Suprapubic skin (tissue), 4 donors: ENCODE data around the gene SLC6A18. TPM values are rescaled to one million over a fixed set of nuclear protein-coding genes. Genes with fewer than 3 reads are reported as not detected.

Source experiments
- DNase-seq, 2 donors: peaks; one replicate each; pipeline ENCODE4 v3.0.0-alpha.2; 2019; ENCODE audit warnings: low spot score in 2 of 2
- H3K27ac ChIP-seq: fragments of 200-600 bp; sonication (generic); one replicate; pipeline ENCODE4 v1.5.1; 2019
- H3K27me3 ChIP-seq: fragments of 200-600 bp; sonication (generic); one replicate; pipeline ENCODE4 v1.5.1; 2019
- H3K36me3 ChIP-seq: fragments of 200-600 bp; sonication (generic); one replicate; pipeline ENCODE4 v1.5.1; 2019
- H3K4me1 ChIP-seq: fragments of 200-600 bp; sonication (generic); one replicate; pipeline ENCODE4 v1.5.1; 2019
- H3K4me3 ChIP-seq: fragments of 200-600 bp; sonication (generic); one replicate; pipeline ENCODE4 v1.5.1; 2019; ENCODE audit warnings: mild to moderate bottlenecking
- H3K9me3 ChIP-seq: fragments of 200-600 bp; sonication (generic); one replicate; pipeline ENCODE4 v1.5.1; 2019
- CTCF ChIP-seq, 2 donors: fragments of 200-600 bp in 1 of 2; fragments of 450-650 bp in 1 of 2; sonication (generic) in 1 of 2; IDR thresholded peaks; one replicate each; pipeline ENCODE4 v1.5.1; 2016 to 2019; ENCODE audit warnings: antibody characterized with exemption in 2 of 2, mild to moderate bottlenecking in 1 of 2, moderate library complexity in 1 of 2
- EP300 ChIP-seq: sonication (generic); formaldehyde crosslinking; IDR thresholded peaks from one replicate; pipeline ENCODE4 v1.6.1; 2017; ENCODE audit warnings: antibody characterized with exemption
- POLR2A ChIP-seq, 2 donors: fragments of 450-650 bp; IDR thresholded peaks; one replicate each; pipeline ENCODE4 v1.6.1; 2017; ENCODE audit warnings: antibody characterized with exemption in 2 of 2, mild to moderate bottlenecking in 2 of 2, moderate library complexity in 2 of 2
- POLR2AphosphoS5 ChIP-seq, 3 donors: sonication (generic); formaldehyde crosslinking; IDR thresholded peaks; one replicate each; pipeline ENCODE4 v1.6.1; 2017; ENCODE audit warnings: antibody characterized with exemption in 3 of 3
- WGBS: methylation state at CpG from one replicate; pipeline ENCODE4 v1.1.5; 2018; 5-methylcytosine and 5-hydroxymethylcytosine counted together
- total RNA-seq, 4 donors: library from RNA; depleted of rRNA; stranded (reverse); fragments of >200 nt; gene quantifications; one replicate each; pipeline ENCODE4 v1.1.0, GENCODE V29; 2016

Gene SLC6A18
- total RNA-seq, 4 donors from 2014 or later: not detected

- H3K27me3 ChIP-seq: peaks cover 47% of the 10 kb centered on the region
- no peaks in the 10 kb centered on the region for H3K9me3 ChIP-seq
- no peak overlapping the region for H3K4me3 ChIP-seq
- H3K27ac ChIP-seq: no peak overlapping the region
- H3K4me1 ChIP-seq: no peaks in the 10 kb centered on the region
- no peak for TF ChIP-seq POLR2AphosphoS5 (IDR thresholded peaks at IDR 0.05)
- no peak for TF ChIP-seq EP300
- no peak for TF ChIP-seq CTCF (IDR thresholded peaks at IDR 0.05)
- TF ChIP-seq POLR2A (IDR thresholded peaks at IDR 0.05): no peak
- no peaks in the 10 kb centered on the region for H3K36me3 ChIP-seq
- no peak for DNase-seq
- 85% methylated on average over 7 of the region's 8 CpGs for WGBS
These were observed 37.2 kb upstream of the SLC6A18 start for GRCh38 chr5:1187950-1188334.

DNA sequence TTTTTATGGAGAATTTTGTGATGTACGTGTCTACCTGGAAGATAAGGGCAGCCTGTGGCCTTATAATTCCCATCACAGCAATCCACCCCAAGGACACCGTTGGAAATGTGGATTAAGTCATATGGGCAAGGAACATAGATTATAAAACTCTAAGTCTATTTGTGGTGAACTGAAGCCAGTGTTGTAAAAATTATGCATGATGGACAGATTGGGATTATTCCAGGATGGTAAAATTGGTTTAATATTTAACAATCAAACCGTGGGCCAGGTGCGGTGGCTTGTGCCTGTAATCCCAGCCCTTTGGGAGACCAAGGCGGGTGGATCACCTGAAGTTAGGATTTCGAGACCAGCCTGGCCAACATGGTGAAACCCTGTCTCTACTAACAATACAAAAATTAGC is 36.7 kb upstream of the SLC6A18 start:
- DNase-seq: no peak
- 52% methylated on average over 6 of the region's 6 CpGs for WGBS
- TF ChIP-seq EP300 (no peak), POLR2AphosphoS5 (IDR thresholded peaks at IDR 0.05) (no peak), CTCF (IDR thresholded peaks at IDR 0.05) (no peak), POLR2A (IDR thresholded peaks at IDR 0.05) (no peak)
- no peak overlapping the region for H3K27ac ChIP-seq
- H3K4me1 ChIP-seq: no peaks in the 10 kb centered on the region
- no peaks in the 10 kb centered on the region for H3K9me3 ChIP-seq
- peaks cover 50% of the 10 kb centered on the region for H3K27me3 ChIP-seq
- H3K4me3 ChIP-seq: no peak overlapping the region
- H3K36me3 ChIP-seq: no peaks in the 10 kb centered on the region

GRCh38 chr5:1189269-1189668 is 35.9 kb upstream of the SLC6A18 start:
- peaks cover 50% of the 10 kb centered on the region for H3K27me3 ChIP-seq
- no peak overlapping the region for H3K4me3 ChIP-seq
- no peak overlapping the region for H3K27ac ChIP-seq
- H3K36me3 ChIP-seq: no peaks in the 10 kb centered on the region
- no peaks in the 10 kb centered on the region for H3K9me3 ChIP-seq
- no peak for DNase-seq
- H3K4me1 ChIP-seq: no peaks in the 10 kb centered on the region
- WGBS: 82% methylated on average over 10 of the region's 10 CpGs
- TF ChIP-seq EP300: no peak
- TF ChIP-seq POLR2AphosphoS5 (IDR thresholded peaks at IDR 0.05): no peak

DNA sequence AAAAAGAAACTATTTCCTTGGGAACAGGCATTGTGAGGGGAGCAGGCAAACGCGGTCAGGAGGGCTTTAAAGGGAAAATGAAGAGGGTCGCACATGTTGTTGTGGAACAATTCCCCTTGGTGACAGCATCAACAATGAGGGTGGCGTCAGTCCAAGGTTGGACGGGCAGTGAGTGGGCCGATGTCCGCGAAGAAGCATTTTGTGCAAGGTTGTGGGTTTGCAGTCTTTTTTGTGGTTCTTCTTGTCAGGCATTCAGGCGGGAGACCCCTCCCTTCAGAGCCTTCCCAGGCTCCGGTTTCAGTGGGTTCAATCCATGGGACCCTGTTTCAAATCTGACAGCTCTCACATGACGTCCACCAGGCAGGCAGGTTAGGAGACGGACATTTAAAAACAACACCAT is 34.9 kb upstream of the SLC6A18 start:
- Histone ChIP-seq H3K4me3 (no peak overlapping the region), H3K27me3 (peaks cover 59% of the 10 kb centered on the region), H3K27ac (no peak overlapping the region), H3K9me3 (no peaks in the 10 kb centered on the region), H3K36me3 (no peaks in the 10 kb centered on the region), H3K4me1 (no peaks in the 10 kb centered on the region)
- WGBS: 78% methylated on average over 12 of the region's 12 CpGs
- DNase-seq: no peak
- no peak for TF ChIP-seq POLR2A (IDR thresholded peaks at IDR 0.05)
- no peak for TF ChIP-seq CTCF (IDR thresholded peaks at IDR 0.05)
- TF ChIP-seq POLR2AphosphoS5 (IDR thresholded peaks at IDR 0.05): no peak
- no peak for TF ChIP-seq EP300

DNA sequence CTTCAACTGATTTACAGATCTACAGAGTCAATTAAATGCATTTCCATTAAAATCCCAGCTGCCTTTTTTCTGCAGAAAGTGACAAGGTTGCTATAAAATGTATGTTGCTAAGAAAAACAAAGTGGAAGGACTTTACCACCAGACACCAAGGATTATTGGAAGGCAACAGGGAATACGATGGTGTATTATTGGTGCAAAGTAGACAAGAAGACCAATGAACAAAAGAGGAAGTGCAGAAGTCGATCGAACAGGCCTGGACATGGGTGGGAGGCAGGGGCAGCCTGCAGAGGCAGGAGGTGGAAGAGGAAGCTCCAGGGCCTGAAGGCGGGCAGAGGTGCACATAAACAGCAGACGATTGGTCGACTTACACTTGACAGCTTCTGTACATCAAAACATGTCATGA is 34.3 kb upstream of the SLC6A18 start:
- Histone ChIP-seq H3K4me3 (no peak overlapping the region), H3K4me1 (no peaks in the 10 kb centered on the region), H3K27ac (no peak overlapping the region), H3K36me3 (no peaks in the 10 kb centered on the region), H3K9me3 (no peaks in the 10 kb centered on the region), H3K27me3 (peaks cover 60% of the 10 kb centered on the region)
- 10% methylated on average over 6 of the region's 6 CpGs for WGBS
- no peak for DNase-seq
- TF ChIP-seq CTCF (IDR thresholded peaks at IDR 0.05): no peak

- Histone ChIP-seq H3K27ac (no peak overlapping the region), H3K27me3 (peaks cover 63% of the 10 kb centered on the region), H3K4me3 (no peak overlapping the region), H3K9me3 (no peaks in the 10 kb centered on the region), H3K36me3 (no peaks in the 10 kb centered on the region), H3K4me1 (no peaks in the 10 kb centered on the region)
- no peak for DNase-seq
- WGBS: 70% methylated on average over 18 of the region's 18 CpGs
- no peak for TF ChIP-seq POLR2AphosphoS5 (IDR thresholded peaks at IDR 0.05)
- no peak for TF ChIP-seq POLR2A (IDR thresholded peaks at IDR 0.05)
These were observed 32.1 kb upstream of the SLC6A18 start for GRCh38 chr5:1192971-1193590.
